Panc1 (cell line): Measurements from ENCODE around the gene ARX. TPM values are rescaled to one million over a fixed set of nuclear protein-coding genes. Genes with fewer than 3 reads are reported as not detected.

Source experiments
- ATAC-seq: fragments of 200-7000 bp; cut with Tn5 transposase; 2 replicates; pipeline ENCODE4 v1.9.1; 2020; ENCODE audit warnings: mild to moderate bottlenecking, moderate library complexity
- BruUV-seq: library from RNA; stranded (reverse); fragments of 400-500 nt; replicated peaks from 2 replicates; lab custom pipeline; 2021; lab: Mats Ljungman, UMichigan
- CTCF ChIA-PET: fragments of 300-600 bp; sonication (Branson Sonifier 250); formaldehyde crosslinking; loops from one replicate; lab custom pipeline; 2022; ENCODE audit warnings: antibody characterized with exemption; lab: Charles Lee
- POLR2A ChIA-PET: fragments of 300-600 bp; sonication (Branson Sonifier 250); formaldehyde crosslinking; loops from one replicate; lab custom pipeline; 2022; ENCODE audit warnings: antibody characterized with exemption; lab: Charles Lee
- DNase-seq: peaks from one replicate; pipeline ENCODE4 v3.0.0-alpha.2; 2010; ENCODE audit warnings: low read depth, low spot score
- H3K27ac ChIP-seq: 2 replicates; pipeline ENCODE4 v1.5.1; 2011; ENCODE audit warnings: mild to moderate bottlenecking, low read length, inconsistent platforms
- H3K27me3 ChIP-seq: fragments of 200-500 bp; sonication (Bioruptor generic); 2 replicates; pipeline ENCODE4 v1.6.0; 2014; ENCODE audit warnings: low read length, inconsistent platforms; ENCODE audit not compliant: control insufficient read depth, insufficient read depth
- H3K36me3 ChIP-seq: fragments of 200-500 bp; sonication (Bioruptor generic); 2 replicates; pipeline ENCODE4 v1.5.1; 2014; ENCODE audit warnings: inconsistent platforms, mild to moderate bottlenecking, low read length, moderate library complexity; ENCODE audit not compliant: control insufficient read depth, insufficient read depth
- H3K4me1 ChIP-seq: 2 replicates; pipeline ENCODE4 v1.5.1; 2011; ENCODE audit warnings: inconsistent platforms, mild to moderate bottlenecking, low read length, moderate library complexity; ENCODE audit not compliant: control insufficient read depth, insufficient read depth
- H3K4me3 ChIP-seq, 2 experiments: 2 replicates each; pipeline ENCODE4 v1.5.1; 2011 to 2012; ENCODE audit warnings: low read depth in 2 of 2, low read length in 2 of 2, mild to moderate bottlenecking in 2 of 2, inconsistent platforms in 1 of 2, moderate library complexity in 1 of 2
- H3K9me3 ChIP-seq: fragments of 200-500 bp; sonication (Bioruptor generic); 2 replicates; pipeline ENCODE4 v1.5.1; 2014; ENCODE audit warnings: low read depth, mild to moderate bottlenecking, inconsistent platforms, low read length, moderate library complexity; ENCODE audit not compliant: control insufficient read depth, insufficient read depth
- CTCF ChIP-seq: fragments of 450-650 bp; IDR thresholded peaks from 2 replicates; pipeline ENCODE4 v1.5.1; 2017; ENCODE audit warnings: mild to moderate bottlenecking
- POLR2AphosphoS5 ChIP-seq: IDR thresholded peaks from 2 replicates; pipeline ENCODE4 v1.6.1; 2012; ENCODE audit warnings: mild to moderate bottlenecking, low read depth, low read length, moderate library complexity
- REST ChIP-seq, 2 experiments: IDR thresholded peaks; 2 replicates each; pipeline ENCODE4 v1.6.1; 2011 to 2012; ENCODE audit warnings: low read depth in 2 of 2, control low read depth in 1 of 2, low read length in 1 of 2, mild to moderate bottlenecking in 1 of 2, moderate library complexity in 1 of 2; ENCODE audit not compliant: insufficient read depth in 1 of 2
- SIN3A ChIP-seq: IDR thresholded peaks from 2 replicates; pipeline ENCODE4 v1.6.1; 2012; ENCODE audit warnings: low read depth, mild to moderate bottlenecking, low read length, moderate library complexity, borderline replicate concordance; ENCODE audit not compliant: insufficient read depth
- TCF7L2 ChIP-seq: IDR thresholded peaks from 2 replicates; pipeline ENCODE4 v1.6.1; 2011; ENCODE audit warnings: mild to moderate bottlenecking, low read depth, low read length, inconsistent platforms
- in situ Hi-C: cut with HindIII; loops from 2 replicates; pipeline ENCODE4 v1.10.0; 2016; ENCODE audit warnings: low sequenced_read_pairs, low pct_unique_long_range_greater_than_20kb
- intact Hi-C: fragments of 100-400 bp; cut with micrococcal nuclease; formaldehyde crosslinking; loops from one replicate; pipeline ENCODE4 v1.10.0; 2022; ENCODE audit not compliant: unreplicated experiment
- total RNA-seq: library from RNA; stranded (reverse); gene quantifications from one replicate; pipeline ENCODE4 v1.2.1, GENCODE V29; 2021; ENCODE audit not compliant: unreplicated experiment

The ARX gene
- total RNA-seq, 1 experiment from 2014 or later: 0.15 TPM

GRCh38 chrX:25005382-25006185 is 10.2 kb downstream of the ARX start:
- no peaks in the 10 kb centered on the region for H3K4me1 ChIP-seq
- peaks cover 16% of the 10 kb centered on the region for H3K27me3 ChIP-seq
- no peak overlapping the region for H3K27ac ChIP-seq
- BruUV-seq: no TSS peak
- H3K4me3 ChIP-seq: peak overlapping the region; percentile 8 to 14; a peak in 3 of 4 replicates
- POLR2A ChIA-PET: no interaction called here
- CTCF ChIA-PET: no interaction called here
- intact Hi-C loops (no loop called here), in situ Hi-C loops (no loop called here)
- TF ChIP-seq CTCF: no peak
- no peak for TF ChIP-seq TCF7L2
- TF ChIP-seq REST (IDR thresholded peaks at IDR 0.05; ENCODE audit: insufficient read depth in 1 of 2, low read depth in 2 of 2, low read length in 1 of 2): no peak
- no peak for TF ChIP-seq SIN3A
- no peak for TF ChIP-seq POLR2AphosphoS5
- no peaks in the 10 kb centered on the region for H3K9me3 ChIP-seq
- H3K36me3 ChIP-seq: no peaks in the 10 kb centered on the region
- ATAC-seq (0 out of 2 replicates have a peak, but pooled peaks have one; percentile 37), DNase-seq (no peak)

- Histone ChIP-seq H3K27me3 (peaks cover 16% of the 10 kb centered on the region), H3K27ac (no peak overlapping the region), H3K9me3 (no peaks in the 10 kb centered on the region), H3K36me3 (no peaks in the 10 kb centered on the region), H3K4me1 (no peaks in the 10 kb centered on the region), H3K4me3 (peak overlapping the region; percentile 8 to 14)
- ATAC-seq (0 out of 2 replicates have a peak, but pooled peaks have one; percentile 14), DNase-seq (no peak)
- in situ Hi-C loops (no loop called here), intact Hi-C loops (no loop called here)
- ChIA-PET CTCF (no interaction called here), POLR2A (no interaction called here)
- TF ChIP-seq SIN3A (no peak), REST (IDR thresholded peaks at IDR 0.05; ENCODE audit: insufficient read depth in 1 of 2, low read depth in 2 of 2, low read length in 1 of 2) (no peak), POLR2AphosphoS5 (no peak), TCF7L2 (no peak), CTCF (no peak)
- no TSS peak for BruUV-seq
These were observed 10.8 kb downstream of the ARX start for GRCh38 chrX:25005034-25005381.
